SHP77 treated with DMSO at 0.1 percent for 48 hours (cell line): ENCODE results near the gene CDH4.

Experiments
- DNase-seq: peaks from one replicate; lab custom pipeline; 2025; lab: John Stamatoyannopoulos, UW

Gene CDH4

GRCh38 chr20:61719691-61720347, 467.8 kb downstream of the CDH4 start:
- DNase-seq, result no peak

- DNase-seq, result no peak
Observed at GRCh38 chr20:61720348-61720696, 468.3 kb downstream of the CDH4 start.

GRCh38 chr20:61722146-61722678, 470.2 kb downstream of the CDH4 start:
- DNase-seq, result no peak

GRCh38 chr20:61723529-61724257, 471.6 kb downstream of the CDH4 start:
- no peak for DNase-seq

- no peak for DNase-seq
Observed at GRCh38 chr20:61724376-61724775, 472.3 kb downstream of the CDH4 start.

GRCh38 chr20:61725145-61725544, 473.1 kb downstream of the CDH4 start:
- DNase-seq, result no peak

GRCh38 chr20:61725966-61726365, 473.9 kb downstream of the CDH4 start:
- no peak for DNase-seq

- no peak for DNase-seq
Observed at GRCh38 chr20:61726979-61727378, 474.9 kb downstream of the CDH4 start.

- no peak for DNase-seq
Observed at GRCh38 chr20:61727761-61728160, 475.7 kb downstream of the CDH4 start.

- DNase-seq, result no peak
Observed at GRCh38 chr20:61728326-61728725, 476.3 kb downstream of the CDH4 start.

GRCh38 chr20:61728786-61729770, 477.0 kb downstream of the CDH4 start:
- DNase-seq, result no peak

- DNase-seq, result no peak
Observed at GRCh38 chr20:61730631-61731362, 478.7 kb downstream of the CDH4 start.

- no peak for DNase-seq
Observed at GRCh38 chr20:61731363-61732181, 479.5 kb downstream of the CDH4 start.

- no peak for DNase-seq
Observed at GRCh38 chr20:61732511-61733210, 480.6 kb downstream of the CDH4 start.

GRCh38 chr20:61733216-61733615, 481.2 kb downstream of the CDH4 start:
- DNase-seq, result no peak

- DNase-seq, result no peak
Observed at GRCh38 chr20:61733891-61734732, 482.1 kb downstream of the CDH4 start.

- DNase-seq, result no peak
Observed at GRCh38 chr20:61734733-61735502, 482.9 kb downstream of the CDH4 start.

GRCh38 chr20:61735503-61735785, 483.4 kb downstream of the CDH4 start:
- no peak for DNase-seq
